ENCODE results near the gene DYSF.

DYSF gene

DNA sequence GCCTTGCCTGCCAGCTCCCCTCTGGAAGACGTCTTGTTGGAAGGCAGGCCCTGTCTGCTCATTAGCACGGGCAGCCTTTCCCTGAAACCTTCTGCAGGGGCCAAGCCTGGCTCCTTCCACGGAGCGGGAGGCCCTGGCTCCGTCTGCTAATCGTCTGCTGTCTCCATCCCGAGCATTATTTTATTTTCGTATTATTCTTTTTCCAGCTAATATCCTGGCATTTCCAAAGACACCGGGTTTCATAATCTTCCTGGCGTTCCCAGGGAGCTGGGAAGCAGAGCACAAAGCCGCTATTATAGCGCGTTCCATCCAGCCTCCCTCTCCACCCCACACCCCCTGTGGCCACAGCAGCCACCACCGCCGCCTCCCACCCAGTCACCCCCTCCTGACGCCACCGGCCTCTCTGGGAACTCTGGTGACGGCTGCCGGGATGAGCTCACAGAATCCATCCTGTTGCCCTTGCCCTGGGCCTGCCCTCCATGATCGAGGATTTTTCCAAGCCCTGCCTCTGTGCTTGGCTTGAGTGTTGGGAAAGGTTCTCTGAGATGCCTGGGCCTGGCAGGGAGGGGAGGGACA, 125.5 kb downstream of the DYSF start:
- DNase-seq, result no peak

DNA sequence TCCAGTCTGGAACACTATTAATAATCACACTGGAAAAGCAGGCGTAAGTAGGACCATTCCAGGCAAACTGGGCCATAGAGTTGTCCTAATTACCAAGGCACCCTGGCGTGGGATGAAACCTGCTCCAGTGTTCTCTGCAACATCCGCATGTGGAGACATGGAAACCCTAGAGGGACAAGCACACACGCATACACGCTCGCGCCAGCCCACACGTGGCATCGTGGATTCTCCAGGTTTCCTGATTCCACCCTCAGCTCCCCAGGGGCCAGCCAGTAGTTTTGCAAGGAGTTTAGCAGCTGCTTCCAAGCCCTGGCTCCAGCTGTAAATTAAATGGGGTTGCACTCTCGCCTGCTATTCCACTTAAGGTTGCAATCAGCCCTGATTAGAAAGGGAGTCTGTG, 127.7 kb downstream of the DYSF start:
- DNase-seq, result no peak

DNA sequence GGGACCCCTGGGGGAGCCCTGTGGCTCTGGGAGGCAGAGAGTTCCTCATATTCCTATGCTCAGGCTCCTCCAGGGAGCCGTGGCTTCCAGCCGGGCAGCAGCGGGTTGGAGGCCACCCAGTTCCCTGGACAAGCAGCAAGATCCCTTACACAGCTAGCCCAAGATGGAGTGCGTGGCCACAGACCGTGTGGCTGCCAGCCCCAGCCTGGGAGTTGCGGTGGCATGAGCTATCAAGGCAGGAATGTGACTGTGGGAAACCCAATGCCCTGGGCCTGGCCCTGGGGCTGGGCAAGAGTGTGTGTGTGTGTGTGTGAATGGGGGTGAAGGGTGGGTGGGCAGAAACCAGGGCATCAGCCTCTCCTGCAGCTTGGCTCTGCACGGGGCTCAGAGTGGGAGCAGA, 130.5 kb downstream of the DYSF start:
- DNase-seq, result no peak

DNA sequence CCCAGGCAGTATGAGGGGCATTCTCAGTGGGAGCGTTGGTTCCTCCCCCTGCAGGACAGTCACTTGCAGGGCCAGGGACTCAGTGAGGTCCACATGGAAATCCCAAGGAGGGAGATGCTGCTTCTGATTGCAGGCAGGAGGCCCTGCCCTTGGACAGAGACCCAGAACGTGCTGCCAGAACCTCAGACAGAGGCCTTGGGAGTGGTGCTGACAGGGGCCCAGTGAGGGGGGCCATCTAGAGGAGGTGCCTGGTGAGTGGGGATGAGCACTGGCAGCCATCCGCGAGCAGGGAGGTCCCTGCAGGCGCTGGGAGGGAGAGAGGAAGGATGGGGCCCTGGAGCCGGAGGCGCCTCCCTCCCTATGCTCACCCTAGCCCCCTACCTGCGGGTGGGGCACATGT, 133.1 kb downstream of the DYSF start:
- no peak for DNase-seq

DNA sequence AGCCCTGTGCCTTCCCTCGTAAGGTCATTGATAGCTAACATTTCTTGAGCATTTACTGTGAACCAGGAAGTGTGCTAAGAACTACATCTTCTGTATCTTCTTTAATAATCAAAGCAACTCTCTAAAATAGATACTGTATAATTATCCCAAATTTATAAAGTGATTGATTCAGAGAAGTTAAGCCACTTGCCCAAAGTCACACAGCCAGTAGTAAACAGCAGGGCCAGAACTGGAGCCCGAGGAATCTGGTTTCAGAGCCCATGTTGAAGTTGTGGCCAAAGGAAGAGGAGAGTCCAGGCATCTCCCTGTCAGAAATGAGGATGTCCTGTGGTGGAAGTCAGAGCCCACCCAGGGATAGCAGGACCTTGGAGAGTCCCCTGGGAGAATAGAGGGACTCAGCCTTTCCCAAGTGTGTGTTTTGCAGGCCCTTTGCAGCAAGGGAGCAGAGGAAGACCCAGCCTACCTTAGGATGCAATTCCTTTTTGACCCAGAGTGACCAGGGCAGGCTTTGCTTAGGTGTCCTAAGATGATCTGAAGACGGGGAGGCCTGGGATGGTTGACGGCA, 134.2 kb downstream of the DYSF start:
- no peak for DNase-seq

DNA sequence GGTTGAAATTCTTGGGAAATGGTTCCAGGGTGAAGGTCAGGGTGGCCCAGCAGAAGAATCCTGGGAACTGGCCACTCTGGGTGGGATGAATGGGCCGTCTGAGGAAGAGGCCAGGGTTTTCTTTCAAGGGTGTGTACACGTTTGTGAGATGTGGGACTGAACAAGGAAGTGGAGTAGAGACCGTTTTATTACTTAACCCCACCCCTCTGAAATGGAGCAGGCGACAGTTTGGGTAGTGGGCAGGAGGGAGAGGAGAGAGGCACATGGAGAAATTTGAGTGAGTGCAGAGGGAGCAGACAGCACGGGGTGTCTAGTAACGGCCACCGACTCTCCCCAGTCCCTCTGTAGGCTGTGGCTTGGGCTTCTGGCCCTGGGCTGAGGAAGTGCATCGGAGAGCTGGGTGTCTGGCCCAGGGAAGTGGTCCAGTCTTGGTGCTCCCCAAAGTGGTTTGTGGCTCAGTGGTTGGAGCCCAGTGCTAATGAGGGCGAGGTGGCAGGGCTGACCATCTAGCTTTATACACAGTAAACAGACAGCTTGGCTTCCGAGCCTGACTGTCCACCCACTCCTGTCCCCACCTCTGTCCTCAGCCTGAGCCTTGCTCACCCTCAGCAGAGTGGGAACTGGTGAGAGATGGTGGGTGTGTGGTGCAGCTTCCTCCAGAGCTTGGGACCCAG, 135.3 kb downstream of the DYSF start:
- DNase-seq, result no peak

DNA sequence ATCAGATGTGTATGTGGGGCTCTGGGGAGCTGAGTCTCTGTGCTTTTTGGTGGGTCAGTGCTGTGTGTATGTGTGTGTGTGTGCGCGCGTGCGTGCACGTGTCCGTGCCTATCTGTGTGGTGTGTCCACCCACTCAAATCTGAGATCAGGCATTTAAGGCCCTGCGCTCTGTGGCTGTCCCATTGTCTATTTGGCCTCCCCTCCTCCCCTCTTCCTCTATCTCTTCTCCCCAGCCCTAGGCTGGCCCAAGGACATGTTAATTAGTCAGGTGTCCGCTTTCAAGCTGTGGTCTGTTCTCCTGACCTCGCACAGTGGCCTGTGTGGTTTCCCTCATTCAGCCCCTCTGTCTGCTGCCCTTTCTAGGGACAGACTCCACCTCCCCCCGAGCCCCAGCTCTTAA, 136.4 kb downstream of the DYSF start:
- DNase-seq, result no peak

DNA sequence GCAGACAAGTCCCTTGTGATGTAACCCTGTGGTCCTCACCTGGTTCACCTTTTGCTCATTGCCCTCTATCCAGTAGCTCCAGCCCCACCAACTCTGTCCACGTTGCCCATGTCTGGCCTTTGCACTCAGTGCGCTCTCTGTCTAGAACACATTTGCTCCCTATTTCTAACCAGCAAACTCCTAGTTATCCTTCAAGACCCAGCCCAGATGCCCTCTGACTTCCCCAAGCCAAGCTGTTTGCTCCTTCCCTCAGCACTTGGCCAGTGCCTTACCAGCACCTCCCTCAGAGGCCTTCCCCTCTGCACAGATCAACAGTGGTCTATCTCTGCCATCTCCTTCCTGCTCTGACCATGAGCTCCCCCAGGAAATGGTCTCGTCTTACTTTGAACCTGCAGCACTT, 137.7 kb downstream of the DYSF start:
- no peak for DNase-seq

DNA sequence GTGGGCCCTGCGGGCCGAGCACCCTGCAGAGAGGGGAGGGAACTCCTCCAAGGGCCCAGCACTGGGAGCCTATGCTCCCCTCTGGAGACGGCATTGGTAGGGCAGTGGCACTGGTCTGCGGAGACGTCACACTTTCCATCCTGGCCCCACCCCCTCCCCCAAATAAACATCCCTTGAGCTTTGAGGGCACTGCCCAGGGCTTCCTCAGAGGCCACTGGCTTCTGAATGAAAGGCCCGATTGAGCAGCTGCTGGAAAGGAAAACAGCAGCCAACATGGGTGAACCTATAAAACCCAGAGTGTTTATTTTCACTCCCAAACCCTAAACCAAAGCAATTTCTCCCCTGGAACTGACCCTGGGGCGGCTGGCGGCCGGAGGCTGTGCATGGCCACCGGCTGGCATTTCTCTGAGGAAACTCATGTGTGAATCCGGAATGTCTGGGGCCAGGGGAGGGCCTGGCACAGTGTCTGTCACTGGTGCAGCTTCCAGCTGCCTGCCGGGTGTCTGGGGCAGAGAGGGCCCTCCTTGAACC, 138.9 kb downstream of the DYSF start:
- no peak for DNase-seq

DNA sequence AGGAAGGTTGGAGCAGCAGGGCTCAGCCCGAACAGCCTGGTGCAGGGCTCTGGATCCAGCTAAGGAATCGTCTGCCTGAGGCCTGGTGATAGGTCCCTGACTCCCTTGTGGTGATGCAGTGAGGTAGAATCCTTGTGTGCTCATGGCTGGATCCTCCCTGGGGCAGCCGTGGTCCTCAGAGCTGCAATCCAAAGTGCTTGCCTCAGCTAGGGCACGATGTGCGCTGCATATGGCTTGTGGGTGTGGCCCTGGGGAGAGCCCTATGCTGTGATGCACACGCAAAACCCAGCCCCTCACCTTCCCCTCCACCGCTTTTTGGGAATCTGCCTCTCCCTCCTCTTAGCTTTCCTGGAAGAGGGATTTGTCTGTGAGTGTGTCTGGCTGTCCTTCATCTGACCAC, 142.2 kb downstream of the DYSF start:
- no peak for DNase-seq

DNA sequence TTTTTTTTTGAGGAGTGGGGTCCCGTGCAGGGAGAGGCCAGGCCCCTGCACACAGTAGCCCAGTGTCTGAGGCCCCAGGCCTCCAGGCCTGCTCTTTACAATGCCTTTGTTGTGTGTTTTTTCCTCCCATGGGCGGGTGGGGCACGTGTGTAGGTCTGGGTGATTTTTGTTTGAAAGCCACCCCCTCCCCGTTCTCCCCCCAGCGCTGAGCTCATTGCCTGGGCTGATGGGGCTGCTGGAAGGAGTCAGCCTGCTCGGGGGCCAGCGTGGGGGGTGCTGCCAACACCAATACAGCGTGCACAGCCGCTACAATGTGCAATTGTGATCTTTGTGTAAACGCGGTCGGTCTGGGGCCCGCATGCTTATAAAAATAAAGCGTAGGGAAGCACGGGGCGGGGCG, 142.7 kb downstream of the DYSF start:
- DNase-seq, result no peak

DNA sequence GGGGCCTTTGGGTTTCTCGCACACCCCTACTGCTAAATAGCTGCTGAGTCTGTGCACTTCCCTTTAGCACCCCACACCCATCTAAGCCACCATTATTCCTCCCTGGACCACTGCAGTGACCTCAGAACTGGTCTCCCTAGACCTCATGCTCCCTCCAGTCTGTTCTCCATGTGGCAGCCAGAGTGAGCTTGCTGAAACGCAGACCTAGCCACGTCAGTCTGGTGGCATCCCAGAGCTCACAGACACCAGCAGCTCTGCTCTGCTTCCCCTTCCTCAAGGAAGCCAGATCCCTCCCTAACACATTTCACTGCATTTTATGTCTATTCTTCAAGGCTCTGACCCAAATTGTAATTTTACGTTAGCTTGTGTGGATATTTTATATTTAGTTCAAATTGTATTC, 144.4 kb downstream of the DYSF start:
- no peak for DNase-seq

DNA sequence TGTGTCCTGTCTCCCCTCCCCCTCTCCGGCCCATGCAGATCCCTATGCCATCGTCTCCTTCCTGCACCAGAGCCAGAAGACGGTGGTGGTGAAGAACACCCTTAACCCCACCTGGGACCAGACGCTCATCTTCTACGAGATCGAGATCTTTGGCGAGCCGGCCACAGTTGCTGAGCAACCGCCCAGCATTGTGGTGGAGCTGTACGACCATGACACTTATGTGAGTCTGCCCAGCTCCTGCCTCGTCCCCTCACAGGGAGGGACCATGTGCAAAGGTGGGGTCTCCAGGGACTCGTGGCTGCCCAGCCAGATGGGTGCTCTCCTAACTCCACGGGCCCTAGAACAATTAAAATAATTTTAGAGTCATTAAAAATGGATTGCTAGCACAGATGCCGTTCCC, 145.2 kb downstream of the DYSF start:
- DNase-seq, result no peak

DNA sequence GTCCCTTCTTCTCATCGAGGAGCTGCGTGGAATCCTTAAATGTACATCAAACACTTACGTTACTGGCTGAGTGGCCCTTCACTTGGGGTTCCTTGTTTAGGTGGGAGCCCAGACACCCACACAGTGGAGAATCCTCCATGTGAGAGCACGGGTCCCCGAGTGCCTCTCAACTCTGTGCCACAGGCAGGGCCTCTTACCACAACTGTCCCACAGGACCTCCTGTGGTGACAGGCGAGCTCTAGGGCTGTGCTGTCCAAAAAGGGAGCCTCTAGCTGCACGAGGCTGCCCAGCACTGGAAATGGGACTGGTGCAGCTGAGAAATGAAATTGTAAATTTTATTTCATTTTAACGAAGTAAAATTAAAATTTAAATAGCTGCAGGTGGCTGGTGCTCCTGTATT, 145.7 kb downstream of the DYSF start:
- no peak for DNase-seq

DNA sequence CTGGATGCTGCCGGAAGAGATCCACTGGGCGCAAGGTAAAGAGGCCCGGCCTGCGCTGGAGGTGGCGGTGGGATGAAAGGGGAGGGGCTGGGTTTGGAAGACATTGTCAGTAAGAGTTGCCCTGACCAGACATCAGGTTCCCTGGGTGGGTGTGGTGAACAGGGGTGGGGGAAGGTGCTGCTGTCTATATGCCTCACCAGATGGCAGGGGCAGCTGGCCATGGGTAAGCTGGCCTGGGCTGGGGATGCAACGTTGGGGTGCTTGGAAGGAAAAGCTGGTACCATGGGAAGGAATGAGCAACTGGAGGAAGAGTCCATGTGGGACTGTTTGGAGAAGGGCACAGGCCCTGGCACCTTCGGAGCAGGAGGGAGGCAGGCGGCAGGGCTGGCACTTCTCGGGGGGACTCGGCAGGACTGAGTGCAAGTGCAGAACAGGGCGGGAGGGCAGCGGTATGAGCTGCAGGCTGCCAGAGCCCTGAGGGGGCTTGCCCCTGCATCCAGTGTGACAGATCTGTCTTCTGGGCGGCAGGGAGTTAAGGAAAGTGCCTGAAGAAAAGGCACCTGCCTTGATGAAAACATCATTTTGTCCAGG, 146.4 kb downstream of the DYSF start:
- no peak for DNase-seq

DNA sequence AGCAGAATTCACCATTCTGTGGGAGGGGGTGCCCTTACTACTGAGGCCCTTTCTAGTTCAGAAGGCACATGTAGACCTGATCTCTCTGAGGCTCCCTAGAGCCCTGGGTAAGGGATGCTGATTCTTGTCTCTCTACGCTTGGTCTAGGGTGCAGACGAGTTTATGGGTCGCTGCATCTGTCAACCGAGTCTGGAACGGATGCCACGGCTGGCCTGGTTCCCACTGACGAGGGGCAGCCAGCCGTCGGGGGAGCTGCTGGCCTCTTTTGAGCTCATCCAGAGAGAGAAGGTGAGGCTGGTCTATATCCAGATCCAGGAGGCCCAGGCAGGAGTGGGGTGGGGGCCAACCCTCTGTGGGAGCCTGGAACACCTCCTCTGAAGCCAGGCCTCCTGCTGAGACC, 147.2 kb downstream of the DYSF start:
- no peak for DNase-seq

DNA sequence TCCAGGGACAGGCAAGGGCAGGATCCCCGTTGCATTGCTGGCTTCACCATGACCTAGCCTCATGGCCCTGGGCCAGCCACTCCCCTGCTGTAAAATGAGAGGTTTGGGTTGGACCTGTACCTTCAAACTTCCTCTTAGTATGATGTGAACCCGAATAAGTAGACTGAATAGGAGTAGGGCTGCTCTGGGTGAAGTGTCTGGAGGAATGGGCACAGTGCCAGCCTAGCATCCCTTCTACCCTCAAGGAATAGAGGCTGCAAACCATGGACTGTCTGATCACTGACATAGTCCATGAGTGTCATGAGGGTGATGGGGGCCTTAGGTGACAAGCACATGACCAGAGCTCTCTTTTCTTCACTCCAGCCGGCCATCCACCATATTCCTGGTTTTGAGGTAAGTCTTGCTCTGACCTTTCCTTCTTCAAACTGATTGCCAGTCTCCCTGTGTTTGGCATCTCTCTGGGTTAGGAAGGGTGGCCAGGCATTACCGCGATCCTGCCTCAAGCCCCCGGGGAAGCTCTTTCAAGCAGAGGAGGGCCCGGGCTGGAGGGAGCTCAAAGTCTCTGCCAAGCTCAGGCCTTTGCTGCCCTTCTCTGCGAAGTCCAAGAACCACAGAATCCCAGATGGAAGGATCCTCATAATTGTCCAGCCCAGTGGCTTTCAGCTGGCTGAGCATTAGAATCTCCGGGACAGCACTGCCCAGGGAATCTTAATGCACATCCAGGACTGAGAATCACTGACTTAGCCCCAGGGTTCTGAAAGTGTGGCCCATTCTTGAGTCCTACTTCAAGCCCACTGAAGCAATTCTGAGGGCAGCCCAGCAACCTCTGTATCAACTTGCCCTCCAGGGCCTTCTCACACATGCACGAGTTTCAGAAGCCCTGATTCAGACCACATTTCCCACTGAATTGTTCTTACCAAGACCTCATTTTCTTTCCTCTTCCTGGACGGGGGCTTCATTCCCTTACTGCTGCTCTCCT, 148.1 kb downstream of the DYSF start:
- DNase-seq, result no peak

DNA sequence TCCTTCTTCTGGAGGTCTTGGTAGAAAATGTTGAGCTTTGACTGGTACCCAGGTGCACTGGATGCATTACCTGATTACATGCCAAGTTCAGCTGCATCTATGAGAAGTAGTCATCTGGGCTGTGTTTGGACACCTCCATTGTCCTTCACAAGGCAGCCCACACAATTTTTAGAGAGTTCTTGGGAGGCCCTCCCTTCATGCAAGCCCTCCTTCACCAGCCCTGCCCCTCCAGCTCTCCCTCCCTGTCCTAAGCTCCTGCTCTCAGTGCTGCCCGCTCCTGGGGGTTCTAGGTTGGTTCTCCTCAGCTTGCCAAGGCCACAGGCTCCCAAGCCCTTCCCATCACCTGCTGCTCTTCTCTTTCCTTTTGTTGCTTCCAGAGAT, 148.7 kb downstream of the DYSF start:
- DNase-seq, result no peak

DNA sequence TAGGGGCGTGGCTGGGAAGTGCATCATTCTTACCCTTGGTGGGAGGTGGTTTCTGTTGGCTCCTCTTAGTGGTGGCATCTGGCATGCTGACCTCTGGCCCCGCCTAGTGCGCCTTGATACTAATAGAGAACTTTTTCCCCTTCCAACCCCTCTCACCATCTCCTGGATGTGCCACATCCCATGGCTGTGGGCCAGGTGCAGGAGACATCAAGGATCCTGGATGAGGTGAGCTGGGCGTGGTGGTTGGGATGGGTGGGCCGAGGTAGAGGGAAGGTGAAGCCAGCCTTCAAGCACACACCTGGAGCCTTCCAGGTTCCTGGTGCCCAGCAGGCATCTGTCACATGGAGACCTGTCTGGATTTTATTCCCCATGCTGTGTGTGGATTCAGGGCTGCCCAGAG, 149.2 kb downstream of the DYSF start:
- DNase-seq, result no peak

DNA sequence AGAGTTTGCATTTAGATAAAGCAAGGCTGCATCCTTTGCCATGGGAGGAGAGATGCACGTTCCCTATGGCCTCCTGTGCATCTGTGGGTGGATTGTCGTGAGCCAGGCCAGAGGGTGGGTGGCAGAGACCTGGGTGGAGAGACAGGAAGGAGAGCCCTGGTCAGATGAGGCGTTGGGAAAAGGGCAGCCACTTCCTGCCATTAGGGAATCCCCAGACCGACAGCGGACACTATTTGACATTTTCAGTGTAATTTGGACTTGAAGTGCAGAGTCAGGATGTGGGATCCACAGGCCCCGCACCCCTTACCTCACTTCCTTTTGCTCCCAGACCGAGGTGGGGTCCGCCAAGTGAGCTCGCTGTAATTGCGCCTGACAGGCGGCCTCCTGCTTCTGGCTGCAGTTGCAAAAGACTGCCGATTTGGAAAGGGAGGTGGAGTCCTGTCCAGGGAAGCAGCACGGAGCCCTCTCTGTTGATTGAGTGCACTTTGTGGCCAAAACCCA, 150.0 kb downstream of the DYSF start:
- no peak for DNase-seq

DNA sequence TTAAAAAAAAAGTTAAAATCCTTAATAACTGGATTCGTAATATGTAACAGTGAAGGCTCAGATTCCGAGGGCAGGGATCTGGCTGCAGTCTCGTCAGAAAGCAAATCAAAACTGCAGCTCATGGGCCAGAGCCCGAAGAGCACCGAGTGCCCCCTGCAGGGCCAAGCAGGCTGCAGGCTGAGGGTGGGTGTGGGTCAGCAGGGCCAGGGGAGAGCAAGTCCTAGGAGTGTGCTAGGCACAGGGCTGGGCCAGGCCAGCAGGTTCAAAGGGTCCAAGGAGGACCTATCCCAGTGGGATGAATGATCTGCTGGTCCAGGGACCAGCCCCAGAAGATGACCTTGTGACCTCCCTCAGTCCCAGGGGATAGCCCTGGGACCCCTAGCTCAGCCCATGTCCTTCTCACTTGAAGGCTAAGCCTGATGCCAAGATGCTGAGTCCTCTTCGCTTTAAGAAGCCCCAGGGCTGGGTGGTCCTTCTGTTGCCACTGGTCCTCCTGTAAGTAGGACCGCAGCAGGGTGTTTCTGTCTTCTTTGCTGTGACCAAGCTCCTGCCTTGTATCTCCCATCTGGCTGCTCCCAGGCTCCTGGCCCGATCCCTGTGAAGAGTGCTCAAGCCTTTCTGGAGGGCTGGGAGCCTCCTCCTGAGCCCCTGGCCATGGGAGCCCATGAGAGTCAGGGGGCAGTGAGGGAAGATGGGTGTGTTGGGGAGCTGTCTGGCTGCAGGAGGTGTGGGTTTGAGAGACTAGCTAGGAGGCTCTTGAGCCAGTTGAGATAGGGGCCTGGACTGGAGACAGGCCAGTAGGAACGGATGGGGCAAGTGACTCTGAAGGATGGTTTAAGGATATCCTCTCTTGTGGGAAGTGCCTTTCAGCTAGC, 150.7 kb downstream of the DYSF start:
- no peak for DNase-seq

DNA sequence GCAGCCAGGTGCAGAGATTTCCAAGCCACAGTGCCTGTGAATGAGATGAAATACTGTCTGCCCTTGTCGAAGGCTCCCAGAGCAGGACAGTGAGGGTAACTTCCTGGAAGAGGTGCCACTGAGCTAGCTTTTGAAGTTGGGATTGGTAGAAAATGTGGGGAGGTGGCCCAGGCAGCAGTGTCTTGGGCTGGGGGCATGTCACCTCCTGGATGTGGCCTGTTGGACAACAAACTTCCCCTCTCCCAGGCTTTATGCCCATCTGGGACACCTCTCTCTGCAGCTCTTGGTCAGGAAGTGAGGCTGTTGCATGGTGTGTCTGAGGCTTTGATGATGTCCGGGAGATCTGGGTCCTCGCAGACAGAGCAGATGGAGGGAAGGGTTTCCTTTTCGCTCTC, 151.4 kb downstream of the DYSF start:
- DNase-seq, result no peak

Measured in NCI-H526 treated with DMSO at 0.1 percent for 48 hours (cell line).